HepG2 (cell line): ENCODE results near the gene MMP24OS. TPM values are rescaled to one million over a fixed set of nuclear protein-coding genes. Genes with fewer than 3 reads are reported as not detected.

Experiments used
- DNMT3B ChIP-seq: conservative IDR thresholded peaks from 2 replicates; pipeline ENCODE4 v1.6.1; 2016; ENCODE audit warnings: missing biosample characterization, control low read depth
- FOXK1 ChIP-seq: sonication (generic); formaldehyde crosslinking; IDR thresholded peaks from 2 replicates; pipeline ENCODE4 v1.4.0; 2020; ENCODE audit warnings: low read depth, missing genetic modification reagents, borderline replicate concordance
- HMG20A ChIP-seq: IDR thresholded peaks from 2 replicates; pipeline ENCODE4 v1.6.1; 2016; ENCODE audit warnings: borderline replicate concordance
- NPAS2 ChIP-seq: sonication (generic); formaldehyde crosslinking; IDR thresholded peaks from 2 replicates; pipeline ENCODE4 v1.8.0; 2022; ENCODE audit warnings: mild to moderate bottlenecking, missing genetic modification reagents, borderline replicate concordance
- NR2C2 ChIP-seq: sonication (generic); formaldehyde crosslinking; IDR thresholded peaks from 2 replicates; pipeline ENCODE4 v1.4.0; 2020; ENCODE audit warnings: missing genetic modification reagents, mild to moderate bottlenecking, moderate library complexity, borderline replicate concordance
- RFX5 ChIP-seq: IDR thresholded peaks from 2 replicates; pipeline ENCODE4 v1.6.1; 2011; ENCODE audit warnings: low read depth, low read length, improper control_type of control experiment
- SAP130 ChIP-seq: IDR thresholded peaks from 2 replicates; pipeline ENCODE4 v1.6.1; 2016; ENCODE audit warnings: low read depth
- SOX6 ChIP-seq, 2 experiments: fragments of 450-650 bp in 1 of 2; sonication (generic) in 1 of 2; formaldehyde crosslinking in 1 of 2; IDR thresholded peaks; 2 replicates each; pipeline versions ENCODE4 v1.4.0 to v1.6.1; 2017 to 2020; ENCODE audit warnings: antibody characterized with exemption in 1 of 2, mild to moderate bottlenecking in 1 of 2, missing genetic modification reagents in 1 of 2
- ZNF782 ChIP-seq: sonication (generic); formaldehyde crosslinking; IDR thresholded peaks from 2 replicates; pipeline ENCODE4 v1.4.0; 2020; ENCODE audit warnings: missing genetic modification reagents, mild to moderate bottlenecking, borderline replicate concordance
- polyA plus RNA-seq, 8 experiments: library from polyadenylated mRNA; depleted of rRNA in 3 of 8; stranded (reverse) in 7 of 8; unstranded in 1 of 8; fragments of >200 nt; fragmentation: Illumina TruSeq in 4 of 8; extraction: Trizol in 4 of 8; gene quantifications; 2 replicates each; pipeline versions ENCODE4 v1.2.1 to v1.2.3, GENCODE V29; 2011 to 2016; ENCODE audit warnings: low read depth in 4 of 8, missing spikeins in 1 of 8, mixed read lengths in 1 of 8; ENCODE audit not compliant: insufficient read depth in 1 of 8
- total RNA-seq, 5 experiments: library from RNA; depleted of rRNA; stranded (reverse); fragments of >200 nt; fragmentation: Illumina TruSeq; extraction: Trizol; gene quantifications; 2 replicates each; pipeline ENCODE4 v1.2.3, GENCODE V29; 2016; ENCODE audit warnings: low read depth in 1 of 5
- TF ChIP-seq, protein P1 (sequence below): sonication (generic); formaldehyde crosslinking; IDR thresholded peaks from 2 replicates; pipeline ENCODE4 v1.4.0; 2020; ENCODE audit warnings: low read depth, missing genetic modification reagents
- TF ChIP-seq, protein P2 (sequence below): sonication (generic); formaldehyde crosslinking; IDR thresholded peaks from 2 replicates; pipeline ENCODE4 v1.4.0; 2020; ENCODE audit warnings: missing genetic modification reagents, borderline replicate concordance
- TF ChIP-seq, protein P3 (sequence below): sonication (generic); formaldehyde crosslinking; IDR thresholded peaks from 2 replicates; pipeline ENCODE4 v1.4.0; 2020; ENCODE audit warnings: mild to moderate bottlenecking, missing genetic modification reagents
- TF ChIP-seq, protein P4 (sequence below), 2 experiments: sonication (generic) in 1 of 2; formaldehyde crosslinking in 1 of 2; IDR thresholded peaks; 2 replicates each; pipeline versions ENCODE4 v1.5.1 to v1.6.1; 2011 to 2020; ENCODE audit warnings: borderline replicate concordance in 1 of 2, low read depth in 1 of 2, low read length in 1 of 2, mild to moderate bottlenecking in 1 of 2, missing genetic modification reagents in 1 of 2, moderate library complexity in 1 of 2

The MMP24OS gene
- total and polyA plus RNA-seq, 2 of the 13 experiments (the other 11 are each of a cell fraction or from before 2014, with no cell fraction given) = 6.0 to 8.5 TPM

DNA sequence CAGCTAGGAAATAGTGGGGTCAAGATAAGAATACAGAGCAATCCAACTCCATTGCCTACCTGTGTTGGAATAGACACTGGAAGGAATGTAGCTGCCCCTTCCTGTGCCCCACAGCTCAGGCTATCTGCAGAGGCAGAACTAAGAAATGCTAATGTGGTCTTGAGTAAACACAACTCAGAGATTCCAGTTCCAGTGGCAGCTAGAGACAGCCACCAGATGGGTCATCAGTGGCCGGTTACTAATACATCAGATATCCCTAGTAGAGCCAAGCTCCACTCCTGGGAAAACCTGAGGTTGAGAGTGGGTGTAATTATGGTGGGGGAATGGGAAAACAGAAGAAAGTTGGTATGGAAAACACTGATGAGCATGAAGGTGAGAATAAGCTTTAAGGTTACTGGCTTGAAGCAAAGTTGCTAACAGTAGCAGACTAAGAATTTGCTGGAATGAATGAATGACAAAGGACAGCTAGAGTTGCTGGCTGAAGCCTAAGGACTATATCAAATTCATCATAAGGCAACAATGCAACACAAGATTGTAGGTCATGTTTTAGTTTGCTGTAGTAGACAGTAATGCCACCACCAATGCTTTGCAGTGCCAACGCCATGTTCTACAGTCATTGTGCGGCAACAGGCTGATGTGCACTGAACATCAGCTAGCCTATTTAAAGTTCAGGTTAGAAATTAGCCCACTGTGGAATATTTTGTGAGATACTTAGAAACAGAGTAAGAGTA, 42.6 kb upstream of the MMP24OS start (continued):
- TF ChIP-seq, protein P1, sequence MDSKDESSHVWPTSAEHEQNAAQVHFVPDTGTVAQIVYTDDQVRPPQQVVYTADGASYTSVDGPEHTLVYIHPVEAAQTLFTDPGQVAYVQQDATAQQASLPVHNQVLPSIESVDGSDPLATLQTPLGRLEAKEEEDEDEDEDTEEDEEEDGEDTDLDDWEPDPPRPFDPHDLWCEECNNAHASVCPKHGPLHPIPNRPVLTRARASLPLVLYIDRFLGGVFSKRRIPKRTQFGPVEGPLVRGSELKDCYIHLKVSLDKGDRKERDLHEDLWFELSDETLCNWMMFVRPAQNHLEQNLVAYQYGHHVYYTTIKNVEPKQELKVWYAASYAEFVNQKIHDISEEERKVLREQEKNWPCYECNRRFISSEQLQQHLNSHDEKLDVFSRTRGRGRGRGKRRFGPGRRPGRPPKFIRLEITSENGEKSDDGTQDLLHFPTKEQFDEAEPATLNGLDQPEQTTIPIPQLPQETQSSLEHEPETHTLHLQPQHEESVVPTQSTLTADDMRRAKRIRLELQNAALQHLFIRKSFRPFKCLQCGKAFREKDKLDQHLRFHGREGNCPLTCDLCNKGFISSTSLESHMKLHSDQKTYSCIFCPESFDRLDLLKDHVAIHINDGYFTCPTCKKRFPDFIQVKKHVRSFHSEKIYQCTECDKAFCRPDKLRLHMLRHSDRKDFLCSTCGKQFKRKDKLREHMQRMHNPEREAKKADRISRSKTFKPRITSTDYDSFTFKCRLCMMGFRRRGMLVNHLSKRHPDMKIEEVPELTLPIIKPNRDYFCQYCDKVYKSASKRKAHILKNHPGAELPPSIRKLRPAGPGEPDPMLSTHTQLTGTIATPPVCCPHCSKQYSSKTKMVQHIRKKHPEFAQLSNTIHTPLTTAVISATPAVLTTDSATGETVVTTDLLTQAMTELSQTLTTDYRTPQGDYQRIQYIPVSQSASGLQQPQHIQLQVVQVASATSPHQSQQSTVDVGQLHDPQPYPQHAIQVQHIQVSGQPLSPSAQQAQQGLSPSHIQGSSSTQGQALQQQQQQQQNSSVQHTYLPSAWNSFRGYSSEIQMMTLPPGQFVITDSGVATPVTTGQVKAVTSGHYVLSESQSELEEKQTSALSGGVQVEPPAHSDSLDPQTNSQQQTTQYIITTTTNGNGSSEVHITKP (CRISPR knock-in tag) = 0 out of 2 replicates have a peak, but pooled peaks have one; percentile 25
- TF ChIP-seq SAP130 (CRISPR knock-in tag) (peak; percentile 35; the same call in 1 of the 2 replicates), ZNF782 (CRISPR knock-in tag) (no peak), NPAS2 (CRISPR knock-in tag) (no peak), SOX6 (IDR thresholded peaks at IDR 0.05) (no peak), SOX6 (CRISPR knock-in tag; IDR thresholded peaks at IDR 0.05) (peak; percentile 50), DNMT3B (CRISPR knock-in tag) (peak; percentile 36; the same call in 1 of the 2 replicates), FOXK1 (CRISPR knock-in tag) (peak; percentile 32; the same call in 1 of the 2 replicates), RFX5 (peak; percentile 14; the same call in 1 of the 2 replicates), HMG20A (CRISPR knock-in tag) (peak; percentile 73; the same call in 1 of the 2 replicates), NR2C2 (CRISPR knock-in tag) (no peak)
- TF ChIP-seq, protein P2, sequence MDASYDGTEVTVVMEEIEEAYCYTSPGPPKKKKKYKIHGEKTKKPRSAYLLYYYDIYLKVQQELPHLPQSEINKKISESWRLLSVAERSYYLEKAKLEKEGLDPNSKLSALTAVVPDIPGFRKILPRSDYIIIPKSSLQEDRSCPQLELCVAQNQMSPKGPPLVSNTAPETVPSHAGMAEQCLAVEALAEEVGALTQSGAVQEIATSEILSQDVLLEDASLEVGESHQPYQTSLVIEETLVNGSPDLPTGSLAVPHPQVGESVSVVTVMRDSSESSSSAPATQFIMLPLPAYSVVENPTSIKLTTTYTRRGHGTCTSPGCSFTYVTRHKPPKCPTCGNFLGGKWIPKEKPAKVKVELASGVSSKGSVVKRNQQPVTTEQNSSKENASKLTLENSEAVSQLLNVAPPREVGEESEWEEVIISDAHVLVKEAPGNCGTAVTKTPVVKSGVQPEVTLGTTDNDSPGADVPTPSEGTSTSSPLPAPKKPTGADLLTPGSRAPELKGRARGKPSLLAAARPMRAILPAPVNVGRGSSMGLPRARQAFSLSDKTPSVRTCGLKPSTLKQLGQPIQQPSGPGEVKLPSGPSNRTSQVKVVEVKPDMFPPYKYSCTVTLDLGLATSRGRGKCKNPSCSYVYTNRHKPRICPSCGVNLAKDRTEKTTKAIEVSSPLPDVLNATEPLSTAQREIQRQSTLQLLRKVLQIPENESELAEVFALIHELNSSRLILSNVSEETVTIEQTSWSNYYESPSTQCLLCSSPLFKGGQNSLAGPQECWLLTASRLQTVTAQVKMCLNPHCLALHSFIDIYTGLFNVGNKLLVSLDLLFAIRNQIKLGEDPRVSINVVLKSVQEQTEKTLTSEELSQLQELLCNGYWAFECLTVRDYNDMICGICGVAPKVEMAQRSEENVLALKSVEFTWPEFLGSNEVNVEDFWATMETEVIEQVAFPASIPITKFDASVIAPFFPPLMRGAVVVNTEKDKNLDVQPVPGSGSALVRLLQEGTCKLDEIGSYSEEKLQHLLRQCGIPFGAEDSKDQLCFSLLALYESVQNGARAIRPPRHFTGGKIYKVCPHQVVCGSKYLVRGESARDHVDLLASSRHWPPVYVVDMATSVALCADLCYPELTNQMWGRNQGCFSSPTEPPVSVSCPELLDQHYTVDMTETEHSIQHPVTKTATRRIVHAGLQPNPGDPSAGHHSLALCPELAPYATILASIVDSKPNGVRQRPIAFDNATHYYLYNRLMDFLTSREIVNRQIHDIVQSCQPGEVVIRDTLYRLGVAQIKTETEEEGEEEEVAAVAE (CRISPR knock-in tag) = peak; percentile 52; the same call in 1 of the 2 replicates
- TF ChIP-seq, protein P3, sequence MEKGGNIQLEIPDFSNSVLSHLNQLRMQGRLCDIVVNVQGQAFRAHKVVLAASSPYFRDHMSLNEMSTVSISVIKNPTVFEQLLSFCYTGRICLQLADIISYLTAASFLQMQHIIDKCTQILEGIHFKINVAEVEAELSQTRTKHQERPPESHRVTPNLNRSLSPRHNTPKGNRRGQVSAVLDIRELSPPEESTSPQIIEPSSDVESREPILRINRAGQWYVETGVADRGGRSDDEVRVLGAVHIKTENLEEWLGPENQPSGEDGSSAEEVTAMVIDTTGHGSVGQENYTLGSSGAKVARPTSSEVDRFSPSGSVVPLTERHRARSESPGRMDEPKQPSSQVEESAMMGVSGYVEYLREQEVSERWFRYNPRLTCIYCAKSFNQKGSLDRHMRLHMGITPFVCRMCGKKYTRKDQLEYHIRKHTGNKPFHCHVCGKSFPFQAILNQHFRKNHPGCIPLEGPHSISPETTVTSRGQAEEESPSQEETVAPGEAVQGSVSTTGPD = 0 out of 2 replicates have a peak, but pooled peaks have one; percentile 18
- TF ChIP-seq, protein P4, sequence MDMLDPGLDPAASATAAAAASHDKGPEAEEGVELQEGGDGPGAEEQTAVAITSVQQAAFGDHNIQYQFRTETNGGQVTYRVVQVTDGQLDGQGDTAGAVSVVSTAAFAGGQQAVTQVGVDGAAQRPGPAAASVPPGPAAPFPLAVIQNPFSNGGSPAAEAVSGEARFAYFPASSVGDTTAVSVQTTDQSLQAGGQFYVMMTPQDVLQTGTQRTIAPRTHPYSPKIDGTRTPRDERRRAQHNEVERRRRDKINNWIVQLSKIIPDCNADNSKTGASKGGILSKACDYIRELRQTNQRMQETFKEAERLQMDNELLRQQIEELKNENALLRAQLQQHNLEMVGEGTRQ (IDR thresholded peaks at IDR 0.05; ENCODE audit: low read depth, low read length) = no peak
- TF ChIP-seq, protein P4 (CRISPR knock-in tag; IDR thresholded peaks at IDR 0.05; ENCODE audit: borderline replicate concordance) = no peak
